Tibial nerve (tissue), 4 donors: ENCODE data around the gene GRIN2A. TPM values are rescaled to one million over a fixed set of nuclear protein-coding genes. Genes with fewer than 3 reads are reported as not detected.
"Not testable (repeated sequence)": the region's sequence is repeated elsewhere in the genome, so short reads cannot be mapped to it uniquely, and the experiment has no call there.

ENCODE experiments used
- DNase-seq, 2 donors: peaks; one replicate each; pipeline ENCODE4 v3.0.0-alpha.2; 2019; ENCODE audit warnings: low spot score in 2 of 2
- H3K27ac ChIP-seq, 4 donors: fragments of 200-600 bp; sonication (generic) in 3 of 4; one replicate each; pipeline ENCODE4 v1.5.1; 2017 to 2019; ENCODE audit warnings: mild to moderate bottlenecking in 1 of 4
- H3K27me3 ChIP-seq, 2 donors: fragments of 200-600 bp; sonication (generic) in 1 of 2; one replicate each; pipeline versions ENCODE4 v1.5.1 to v1.6.0; 2017 to 2019
- H3K36me3 ChIP-seq, 3 donors: fragments of 200-600 bp; sonication (generic); one replicate each; pipeline ENCODE4 v1.5.1; 2018 to 2019
- H3K4me1 ChIP-seq, 4 donors: fragments of 200-600 bp; sonication (generic) in 3 of 4; one replicate each; pipeline ENCODE4 v1.5.1; 2017 to 2019
- H3K4me3 ChIP-seq, 4 donors: fragments of 200-600 bp; sonication (generic) in 3 of 4; one replicate each; pipeline ENCODE4 v1.5.1; 2017 to 2019; ENCODE audit warnings: mild to moderate bottlenecking in 1 of 4, moderate library complexity in 1 of 4
- H3K9me3 ChIP-seq, 4 donors: fragments of 200-600 bp; sonication (generic) in 3 of 4; one replicate each; pipeline ENCODE4 v1.5.1; 2017 to 2019
- EP300 ChIP-seq, 2 donors: sonication (generic); formaldehyde crosslinking; IDR thresholded peaks; one replicate each; pipeline ENCODE4 v1.6.1; 2017; ENCODE audit warnings: antibody characterized with exemption in 2 of 2, mild to moderate bottlenecking in 1 of 2
- POLR2A ChIP-seq, 2 donors: fragments of 450-650 bp; IDR thresholded peaks; one replicate each; pipeline ENCODE4 v1.6.1; 2017; ENCODE audit warnings: antibody characterized with exemption in 2 of 2, mild to moderate bottlenecking in 2 of 2, moderate library complexity in 2 of 2
- WGBS, 2 donors: methylation state at CpG; one replicate each; pipeline ENCODE4 v1.1.5; 2018; 5-methylcytosine and 5-hydroxymethylcytosine counted together
- total RNA-seq, 4 donors: library from RNA; depleted of rRNA; stranded (reverse); fragments of >200 nt; gene quantifications; one replicate each; pipeline ENCODE4 v1.1.0, GENCODE V29; 2016
- TF ChIP-seq, protein P1 (sequence below), 5 experiments: fragments of 200-600 bp in 3 of 5; fragments of 450-650 bp in 2 of 5; sonication (generic) in 3 of 5; IDR thresholded peaks; one replicate each; pipeline ENCODE4 v1.5.1; 2016 to 2019; ENCODE audit warnings: antibody characterized with exemption in 5 of 5, mild to moderate bottlenecking in 3 of 5, moderate library complexity in 2 of 5

GRIN2A gene
- total RNA-seq, 4 donors from 2014 or later = under 0.01 to 0.44 (median 0.39) TPM; not detected in 1

DNA sequence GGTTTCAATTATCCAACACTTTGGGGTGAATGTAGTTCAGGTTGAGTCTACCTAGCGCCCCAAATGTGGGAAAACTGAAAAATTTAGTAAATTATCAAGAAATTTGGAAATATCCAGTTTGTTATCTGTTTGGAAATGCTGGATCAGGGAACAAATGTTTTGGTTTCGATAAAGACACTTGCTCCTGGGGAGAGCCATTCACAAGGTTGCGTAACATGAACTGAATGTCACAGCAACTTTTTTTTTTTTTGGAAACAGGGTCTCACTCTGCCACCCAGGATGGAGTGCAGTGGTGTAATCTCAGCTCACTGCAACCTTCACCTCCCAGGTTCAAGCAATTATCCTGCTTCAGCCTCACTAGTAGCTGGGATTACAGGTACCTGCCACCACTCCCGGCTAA lies 286.4 kb downstream of the GRIN2A start:
- no peaks in the 10 kb centered on the region for H3K4me1 ChIP-seq
- no peak overlapping the region for H3K27ac ChIP-seq
- 76 to 94% methylated on average over 4 of the region's 4 CpGs for WGBS, 2 donors
- no peak overlapping the region for H3K4me3 ChIP-seq
- H3K36me3 ChIP-seq = no peaks in the 10 kb centered on the region
- no peak for DNase-seq
- H3K9me3 ChIP-seq = no peaks in the 10 kb centered on the region
- H3K27me3 ChIP-seq = no peaks in the 10 kb centered on the region
- TF ChIP-seq, protein P1, sequence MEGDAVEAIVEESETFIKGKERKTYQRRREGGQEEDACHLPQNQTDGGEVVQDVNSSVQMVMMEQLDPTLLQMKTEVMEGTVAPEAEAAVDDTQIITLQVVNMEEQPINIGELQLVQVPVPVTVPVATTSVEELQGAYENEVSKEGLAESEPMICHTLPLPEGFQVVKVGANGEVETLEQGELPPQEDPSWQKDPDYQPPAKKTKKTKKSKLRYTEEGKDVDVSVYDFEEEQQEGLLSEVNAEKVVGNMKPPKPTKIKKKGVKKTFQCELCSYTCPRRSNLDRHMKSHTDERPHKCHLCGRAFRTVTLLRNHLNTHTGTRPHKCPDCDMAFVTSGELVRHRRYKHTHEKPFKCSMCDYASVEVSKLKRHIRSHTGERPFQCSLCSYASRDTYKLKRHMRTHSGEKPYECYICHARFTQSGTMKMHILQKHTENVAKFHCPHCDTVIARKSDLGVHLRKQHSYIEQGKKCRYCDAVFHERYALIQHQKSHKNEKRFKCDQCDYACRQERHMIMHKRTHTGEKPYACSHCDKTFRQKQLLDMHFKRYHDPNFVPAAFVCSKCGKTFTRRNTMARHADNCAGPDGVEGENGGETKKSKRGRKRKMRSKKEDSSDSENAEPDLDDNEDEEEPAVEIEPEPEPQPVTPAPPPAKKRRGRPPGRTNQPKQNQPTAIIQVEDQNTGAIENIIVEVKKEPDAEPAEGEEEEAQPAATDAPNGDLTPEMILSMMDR (IDR thresholded peaks at IDR 0.05) = no peak
- TF ChIP-seq EP300 (IDR thresholded peaks at IDR 0.05) (no peak), POLR2A (IDR thresholded peaks at IDR 0.05) (no peak)

DNA sequence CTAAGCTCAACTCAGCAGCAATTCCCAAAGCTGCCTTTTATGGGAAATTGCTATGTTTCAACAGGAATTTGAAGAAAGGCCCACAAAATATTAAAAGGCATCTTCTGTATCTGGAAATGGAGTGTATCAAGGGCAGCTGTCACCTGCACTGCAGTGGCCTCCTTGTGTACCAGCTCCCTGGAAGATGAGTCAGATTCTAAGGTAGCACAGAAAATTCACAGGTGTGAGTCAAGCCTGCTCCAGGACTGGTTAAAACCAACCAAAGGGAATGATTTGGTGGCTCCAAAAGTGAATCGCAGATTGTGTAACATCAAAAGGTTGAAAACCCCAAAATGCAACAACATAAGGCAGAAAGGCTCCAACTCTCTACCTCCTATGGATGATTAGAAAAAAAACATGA lies 296.4 kb downstream of the GRIN2A start:
- TF ChIP-seq, protein P1 (IDR thresholded peaks at IDR 0.05) = no peak
- TF ChIP-seq POLR2A (IDR thresholded peaks at IDR 0.05) = no peak
- TF ChIP-seq EP300 (IDR thresholded peaks at IDR 0.05) = no peak
- H3K36me3 ChIP-seq = no peaks in the 10 kb centered on the region
- no peaks in the 10 kb centered on the region for H3K27me3 ChIP-seq
- H3K4me1 ChIP-seq = no peaks in the 10 kb centered on the region
- 95 to 100% methylated on average over 1 of the region's 1 CpG for WGBS, 2 donors
- no peaks in the 10 kb centered on the region for H3K9me3 ChIP-seq
- H3K4me3 ChIP-seq = no peak overlapping the region
- DNase-seq = no peak
- no peak overlapping the region for H3K27ac ChIP-seq

DNA sequence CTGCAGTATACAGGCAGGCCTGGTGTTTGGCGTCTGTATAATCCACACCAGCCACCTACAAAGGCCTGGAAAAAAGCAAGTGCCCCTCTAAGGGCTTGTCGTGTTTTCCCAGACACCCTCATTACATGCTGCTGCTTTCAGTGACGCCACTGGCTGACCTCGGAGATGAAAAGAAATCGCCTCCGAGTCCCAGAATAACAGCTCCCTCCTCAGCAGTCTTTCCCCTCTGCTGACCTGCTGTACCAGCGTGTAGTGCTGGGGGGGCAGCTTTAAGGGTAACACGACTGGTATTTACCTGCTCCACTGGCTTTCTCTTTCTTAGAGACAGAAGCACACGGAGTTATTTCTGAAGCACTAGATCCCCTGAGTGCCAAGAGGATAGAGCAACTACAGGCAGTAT lies 296.8 kb downstream of the GRIN2A start:
- H3K4me1 ChIP-seq = no peaks in the 10 kb centered on the region
- no peak for TF ChIP-seq POLR2A (IDR thresholded peaks at IDR 0.05)
- TF ChIP-seq EP300 (IDR thresholded peaks at IDR 0.05) = no peak
- TF ChIP-seq, protein P1 (IDR thresholded peaks at IDR 0.05) = no peak
- no peaks in the 10 kb centered on the region for H3K27me3 ChIP-seq
- H3K27ac ChIP-seq = no peak overlapping the region
- no peaks in the 10 kb centered on the region for H3K9me3 ChIP-seq
- H3K4me3 ChIP-seq = no peak overlapping the region
- DNase-seq = no peak
- no peaks in the 10 kb centered on the region for H3K36me3 ChIP-seq
- WGBS, 2 donors = 12 to 14% methylated on average over 9 of the region's 9 CpGs

DNA sequence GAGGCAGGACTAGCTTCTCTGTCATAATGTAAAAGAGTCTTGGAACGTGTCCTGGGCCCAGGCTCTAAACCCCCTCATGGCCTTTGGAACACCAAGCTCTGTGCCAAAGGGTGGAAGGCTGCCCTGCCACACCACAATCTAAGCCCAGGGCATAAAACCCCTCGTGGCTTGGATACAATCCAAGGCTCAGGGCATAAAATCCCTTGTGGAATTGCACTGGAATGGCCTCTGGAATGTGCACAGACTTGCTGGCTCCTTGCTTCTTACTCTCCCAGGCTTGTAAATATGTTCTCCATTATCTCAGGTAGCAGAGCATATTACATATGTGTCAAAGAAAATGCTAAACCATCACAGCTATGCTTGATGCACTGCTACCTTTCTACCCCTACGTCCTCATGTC lies 306.2 kb downstream of the GRIN2A start:
- WGBS, 2 donors = 17 to 42% methylated on average over 3 of the region's 3 CpGs
- not testable (repeated sequence) for DNase-seq, H3K27me3 ChIP-seq, H3K9me3 ChIP-seq, H3K4me1 ChIP-seq, H3K4me3 ChIP-seq, H3K36me3 ChIP-seq, H3K27ac ChIP-seq

DNA sequence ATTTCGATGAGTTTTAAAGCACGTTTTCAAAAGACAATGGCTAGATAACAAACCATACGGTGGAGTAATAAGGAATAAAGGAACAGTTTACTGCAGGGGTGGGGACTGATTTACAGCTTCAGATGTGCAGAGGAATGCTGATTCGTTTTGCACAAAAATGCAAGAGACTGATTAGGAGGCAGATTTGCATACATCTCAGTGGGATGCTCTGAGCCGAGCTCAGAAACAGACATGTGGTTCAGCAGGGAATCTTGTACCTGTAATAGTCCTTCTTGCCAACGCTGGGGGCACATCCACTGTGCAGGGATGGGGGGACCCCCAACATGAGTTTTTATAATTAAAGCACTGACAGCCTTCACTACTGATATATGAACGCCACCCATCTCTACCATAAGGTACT lies 308.0 kb downstream of the GRIN2A start:
- no peak for TF ChIP-seq EP300 (IDR thresholded peaks at IDR 0.05)
- whole genome bisulfite sequencing, 2 donors = 50 to 52% methylated on average over 7 of the region's 7 CpGs

DNA sequence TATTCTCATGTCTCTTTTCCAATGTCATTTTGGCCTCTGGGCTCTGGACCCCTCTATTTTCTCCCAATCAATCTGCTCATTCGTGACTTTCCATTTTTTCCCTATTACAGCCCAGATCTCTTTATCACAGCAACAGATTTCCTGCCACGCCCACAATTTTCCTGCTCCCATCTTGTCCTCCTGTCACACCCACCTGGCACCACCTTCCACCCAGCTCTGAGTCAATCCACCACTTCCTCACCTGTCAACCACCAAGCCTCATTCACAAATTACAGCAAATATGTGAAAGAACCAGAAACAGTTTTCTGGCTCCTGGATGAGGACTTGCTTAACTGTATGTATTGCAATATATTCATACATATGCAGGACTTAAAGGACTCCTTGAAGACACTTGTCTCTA lies 311.3 kb downstream of the GRIN2A start:
- DNase-seq = no peak
- TF ChIP-seq, protein P1 (IDR thresholded peaks at IDR 0.05) = no peak
- TF ChIP-seq POLR2A (IDR thresholded peaks at IDR 0.05) = no peak
- no peak for TF ChIP-seq EP300 (IDR thresholded peaks at IDR 0.05)
- Histone ChIP-seq H3K27ac (no peak overlapping the region), H3K36me3 (no peaks in the 10 kb centered on the region), H3K9me3 (peaks cover 0 to 4% (median 0%) of the 10 kb centered on the region in 4 donors), H3K4me3 (no peak overlapping the region), H3K4me1 (no peaks in the 10 kb centered on the region), H3K27me3 (no peaks in the 10 kb centered on the region)
- 81 to 88% methylated on average over 2 of the region's 2 CpGs for WGBS, 2 donors

More for the DNA sequence above, 308.0 kb downstream of the GRIN2A start:
- Histone ChIP-seq H3K9me3 (peaks cover 0 to 4% (median 0%) of the 10 kb centered on the region in 4 donors), H3K27ac (no peak overlapping the region), H3K36me3 (no peaks in the 10 kb centered on the region), H3K27me3 (no peaks in the 10 kb centered on the region), H3K4me1 (no peaks in the 10 kb centered on the region), H3K4me3 (no peak overlapping the region)
- no peak for DNase-seq
